ENCODE measurements around the gene CMIP. TPM values are rescaled to one million over a fixed set of nuclear protein-coding genes. Genes with fewer than 3 reads are reported as not detected.

Gene CMIP
- polyA plus RNA-seq, 1 donor from 2014 or later: 15.1 TPM

DNA sequence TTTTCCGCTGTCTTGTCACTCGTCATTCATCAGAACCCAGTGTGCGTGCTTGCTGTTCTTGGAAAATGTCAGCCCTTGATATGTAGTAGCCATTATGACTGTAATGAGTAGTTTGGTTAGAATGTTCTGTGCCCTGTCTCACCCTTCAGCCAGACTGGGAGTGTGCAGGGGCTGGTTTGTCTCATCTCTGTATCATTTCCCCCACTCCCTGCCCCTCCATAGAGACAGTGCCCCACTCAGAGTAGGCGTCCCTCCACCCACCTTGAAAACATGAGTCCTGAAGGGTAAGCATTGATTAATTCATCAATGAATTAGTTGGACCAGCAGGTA, 197.5 kb downstream of the CMIP start:
- H3K36me3 ChIP-seq (ENCODE audit: insufficient read depth, low read length): no peaks in the 10 kb centered on the region
- peak overlapping the region; percentile 74 for H3K27ac ChIP-seq (ENCODE audit: low read length)
- H3K4me3 ChIP-seq (ENCODE audit: low read length): no peak overlapping the region
- no peaks in the 10 kb centered on the region for H3F3A ChIP-seq (ENCODE audit: insufficient read depth, low read length, poor library complexity, severe bottlenecking)
- H3K4me2 ChIP-seq (ENCODE audit: low read length): no peak overlapping the region
- no peaks in the 10 kb centered on the region for H4K20me1 ChIP-seq (ENCODE audit: insufficient read depth)
- TF ChIP-seq TAF1 (IDR thresholded peaks at IDR 0.05; ENCODE audit: low read depth) (no peak), MXI1 (conservative IDR thresholded peaks at IDR 0.05; ENCODE audit: poor library complexity, severe bottlenecking) (no peak), POLR2AphosphoS5 (IDR thresholded peaks at IDR 0.05) (no peak), SMC3 (conservative IDR thresholded peaks at IDR 0.05; ENCODE audit: poor library complexity) (no peak), RAD21 (conservative IDR thresholded peaks at IDR 0.05) (no peak), EP300 (conservative IDR thresholded peaks at IDR 0.05; ENCODE audit: poor library complexity, severe bottlenecking) (no peak), EZH2 (IDR thresholded peaks at IDR 0.05; ENCODE audit: borderline replicate concordance, insufficient read depth, low read length, poor library complexity, severe bottlenecking) (no peak)
- TF ChIP-seq, protein P1, sequence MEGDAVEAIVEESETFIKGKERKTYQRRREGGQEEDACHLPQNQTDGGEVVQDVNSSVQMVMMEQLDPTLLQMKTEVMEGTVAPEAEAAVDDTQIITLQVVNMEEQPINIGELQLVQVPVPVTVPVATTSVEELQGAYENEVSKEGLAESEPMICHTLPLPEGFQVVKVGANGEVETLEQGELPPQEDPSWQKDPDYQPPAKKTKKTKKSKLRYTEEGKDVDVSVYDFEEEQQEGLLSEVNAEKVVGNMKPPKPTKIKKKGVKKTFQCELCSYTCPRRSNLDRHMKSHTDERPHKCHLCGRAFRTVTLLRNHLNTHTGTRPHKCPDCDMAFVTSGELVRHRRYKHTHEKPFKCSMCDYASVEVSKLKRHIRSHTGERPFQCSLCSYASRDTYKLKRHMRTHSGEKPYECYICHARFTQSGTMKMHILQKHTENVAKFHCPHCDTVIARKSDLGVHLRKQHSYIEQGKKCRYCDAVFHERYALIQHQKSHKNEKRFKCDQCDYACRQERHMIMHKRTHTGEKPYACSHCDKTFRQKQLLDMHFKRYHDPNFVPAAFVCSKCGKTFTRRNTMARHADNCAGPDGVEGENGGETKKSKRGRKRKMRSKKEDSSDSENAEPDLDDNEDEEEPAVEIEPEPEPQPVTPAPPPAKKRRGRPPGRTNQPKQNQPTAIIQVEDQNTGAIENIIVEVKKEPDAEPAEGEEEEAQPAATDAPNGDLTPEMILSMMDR (IDR thresholded peaks at IDR 0.05; ENCODE audit: poor library complexity, severe bottlenecking): no peak
- TF ChIP-seq, protein P2, sequence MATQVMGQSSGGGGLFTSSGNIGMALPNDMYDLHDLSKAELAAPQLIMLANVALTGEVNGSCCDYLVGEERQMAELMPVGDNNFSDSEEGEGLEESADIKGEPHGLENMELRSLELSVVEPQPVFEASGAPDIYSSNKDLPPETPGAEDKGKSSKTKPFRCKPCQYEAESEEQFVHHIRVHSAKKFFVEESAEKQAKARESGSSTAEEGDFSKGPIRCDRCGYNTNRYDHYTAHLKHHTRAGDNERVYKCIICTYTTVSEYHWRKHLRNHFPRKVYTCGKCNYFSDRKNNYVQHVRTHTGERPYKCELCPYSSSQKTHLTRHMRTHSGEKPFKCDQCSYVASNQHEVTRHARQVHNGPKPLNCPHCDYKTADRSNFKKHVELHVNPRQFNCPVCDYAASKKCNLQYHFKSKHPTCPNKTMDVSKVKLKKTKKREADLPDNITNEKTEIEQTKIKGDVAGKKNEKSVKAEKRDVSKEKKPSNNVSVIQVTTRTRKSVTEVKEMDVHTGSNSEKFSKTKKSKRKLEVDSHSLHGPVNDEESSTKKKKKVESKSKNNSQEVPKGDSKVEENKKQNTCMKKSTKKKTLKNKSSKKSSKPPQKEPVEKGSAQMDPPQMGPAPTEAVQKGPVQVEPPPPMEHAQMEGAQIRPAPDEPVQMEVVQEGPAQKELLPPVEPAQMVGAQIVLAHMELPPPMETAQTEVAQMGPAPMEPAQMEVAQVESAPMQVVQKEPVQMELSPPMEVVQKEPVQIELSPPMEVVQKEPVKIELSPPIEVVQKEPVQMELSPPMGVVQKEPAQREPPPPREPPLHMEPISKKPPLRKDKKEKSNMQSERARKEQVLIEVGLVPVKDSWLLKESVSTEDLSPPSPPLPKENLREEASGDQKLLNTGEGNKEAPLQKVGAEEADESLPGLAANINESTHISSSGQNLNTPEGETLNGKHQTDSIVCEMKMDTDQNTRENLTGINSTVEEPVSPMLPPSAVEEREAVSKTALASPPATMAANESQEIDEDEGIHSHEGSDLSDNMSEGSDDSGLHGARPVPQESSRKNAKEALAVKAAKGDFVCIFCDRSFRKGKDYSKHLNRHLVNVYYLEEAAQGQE (IDR thresholded peaks at IDR 0.05; ENCODE audit: borderline replicate concordance): no peak
- H3K27me3 ChIP-seq (ENCODE audit: insufficient read depth, low read depth, low read length): no peaks in the 10 kb centered on the region
- no peak overlapping the region for H2AFZ ChIP-seq (ENCODE audit: low read depth, low read length)
- H3K9me3 ChIP-seq (ENCODE audit: low read length): no peaks in the 10 kb centered on the region
- H3K9me2 ChIP-seq (ENCODE audit: insufficient read depth, low read length): no peaks in the 10 kb centered on the region
- no peak overlapping the region for H3K9ac ChIP-seq (ENCODE audit: low read length)
- peaks cover 19% of the 10 kb centered on the region for H3K79me2 ChIP-seq (replicated peaks; ENCODE audit: insufficient read depth, low read length)

DNA sequence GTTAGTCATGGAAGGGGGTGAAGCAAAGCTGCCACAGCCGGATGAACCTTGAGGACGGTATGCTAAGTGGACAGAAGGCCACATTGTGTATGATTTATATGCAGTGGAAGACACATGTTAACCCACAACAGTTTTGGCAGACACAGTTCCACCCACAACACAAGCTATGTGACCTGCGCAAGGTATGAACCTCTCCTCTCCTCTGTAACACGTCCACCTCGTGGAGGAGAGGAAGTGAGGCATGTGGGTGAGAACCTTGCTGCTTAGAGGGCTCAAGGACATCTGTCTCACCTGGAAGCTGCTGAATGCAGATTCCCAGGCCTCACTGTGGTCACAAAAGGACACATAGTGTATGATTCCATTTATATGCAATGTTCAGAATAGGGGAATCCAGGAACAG, 198.3 kb downstream of the CMIP start:
- H3K4me2 ChIP-seq (ENCODE audit: low read length): no peak overlapping the region
- H3F3A ChIP-seq (ENCODE audit: insufficient read depth, low read length, poor library complexity, severe bottlenecking): no peaks in the 10 kb centered on the region
- no peak overlapping the region for H3K27ac ChIP-seq (ENCODE audit: low read length)
- no peak overlapping the region for H3K9ac ChIP-seq (ENCODE audit: low read length)
- H3K36me3 ChIP-seq (ENCODE audit: insufficient read depth, low read length): no peaks in the 10 kb centered on the region
- no peak overlapping the region for H2AFZ ChIP-seq (ENCODE audit: low read depth, low read length)
- TF ChIP-seq, protein P1 (IDR thresholded peaks at IDR 0.05; ENCODE audit: poor library complexity, severe bottlenecking): no peak
- peaks cover 19% of the 10 kb centered on the region for H3K79me2 ChIP-seq (replicated peaks; ENCODE audit: insufficient read depth, low read length)
- no peaks in the 10 kb centered on the region for H3K9me3 ChIP-seq (ENCODE audit: low read length)
- no peaks in the 10 kb centered on the region for H3K9me2 ChIP-seq (ENCODE audit: insufficient read depth, low read length)
- H3K27me3 ChIP-seq (ENCODE audit: insufficient read depth, low read depth, low read length): no peaks in the 10 kb centered on the region
- H3K4me3 ChIP-seq (ENCODE audit: low read length): no peak overlapping the region
- H4K20me1 ChIP-seq (ENCODE audit: insufficient read depth): no peaks in the 10 kb centered on the region
